ENCODE results near the gene PIK3R5.

DNA sequence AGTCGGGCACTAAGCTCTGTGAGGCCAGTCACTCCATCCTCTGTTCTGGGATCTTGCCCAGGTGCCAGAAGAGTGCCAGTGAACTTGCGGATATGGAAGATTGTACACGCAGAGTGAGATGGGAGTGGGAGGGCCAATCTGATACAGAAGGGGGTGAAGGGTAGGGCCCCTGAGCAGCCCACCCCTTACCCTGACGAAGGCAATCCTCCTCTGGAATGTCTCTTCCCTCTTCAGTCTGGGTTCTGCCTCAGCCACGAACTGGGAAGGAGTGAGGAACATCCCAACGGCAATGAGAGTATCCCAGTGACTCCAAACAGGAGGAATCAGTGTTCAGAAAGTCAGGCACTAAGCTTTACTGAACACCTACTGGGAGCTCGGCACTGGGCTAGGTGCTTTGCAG, 86.1 kb downstream of the PIK3R5 start:
- TF ChIP-seq CTCF (conservative IDR thresholded peaks at IDR 0.05 in 1 of 2, IDR thresholded peaks at IDR 0.05 in 1 of 2; ENCODE audit: low read depth in 1 of 2, low read length in 2 of 2): no peak
- TF ChIP-seq EZH2 (IDR thresholded peaks at IDR 0.05; ENCODE audit: low read length, missing control alignments): no peak

Measured in fibroblast of lung (primary cell).